ENCODE measurements around the gene PRRC2B. TPM values are rescaled to one million over a fixed set of nuclear protein-coding genes. Genes with fewer than 3 reads are reported as not detected.

PRRC2B gene
- total and polyA plus RNA-seq, 2 of the 8 experiments (the other 6 are each of a cell fraction or from before 2014, with no cell fraction given), result 37.3 to 249 TPM

DNA sequence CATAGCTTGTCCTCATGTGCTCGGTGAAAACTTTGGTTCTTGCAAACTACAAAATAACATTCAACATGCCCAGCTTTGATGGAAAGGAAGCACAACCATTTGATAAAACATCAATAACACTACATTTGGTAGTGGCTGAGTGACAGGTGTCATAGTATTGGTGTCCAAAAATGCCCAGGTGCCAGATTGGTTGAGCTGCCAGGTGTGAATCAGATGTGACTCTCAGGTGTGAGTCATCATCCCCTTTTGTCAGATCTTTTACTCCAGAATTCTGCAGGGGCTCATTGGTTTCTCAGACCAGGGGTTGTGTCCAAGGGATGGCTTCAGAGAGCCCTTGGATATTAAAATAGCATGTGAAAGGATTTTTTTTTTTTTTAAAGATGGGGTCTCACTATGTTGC, 86.4 kb downstream of the PRRC2B start:
- 95% methylated on average over 1 of the region's 1 CpG; no CpG with 5 or more reads in 1 of the 2 experiments for WGBS, 2 experiments (ENCODE audit: extremely low coverage in 1 of 2, insufficient coverage in 1 of 2, insufficient read length in 1 of 2, insufficient replicate concordance in 2 of 2, low coverage in 1 of 2, low lambda C conversion rate in 2 of 2, missing lambda C conversion rate in 1 of 2)
- no peak for FAIRE-seq
- CTCF ChIA-PET (ENCODE audit: partially characterized antibody), result interaction anchor here (0.7 to 3.1 kb wide), 10 partner anchors 10 to 113 kb away, joined by 3 to 9 read pairs (median 4); no protein-coding TSS in a partner anchor

More for the DNA sequence above, 86.4 kb downstream of the PRRC2B start:
- Histone ChIP-seq H3K4ac (replicated peaks; ENCODE audit: insufficient read length, low read depth, low read length) (no peak overlapping the region), H4K91ac (replicated peaks; ENCODE audit: insufficient read length, low read length) (no peak overlapping the region), H3K18ac (ENCODE audit: extremely low read depth, low read length) (no peak overlapping the region), H3K4me1 (replicated peaks in 1 of 4; ENCODE audit: control insufficient read depth in 3 of 4, insufficient read depth in 4 of 4, low read length in 3 of 4) (no peaks in the 10 kb centered on the region), H2BK20ac (ENCODE audit: low read length) (no peak overlapping the region), H4K5ac (ENCODE audit: insufficient read length, low read depth, low read length) (no peak overlapping the region), H3K14ac (ENCODE audit: insufficient read length) (no peak overlapping the region), H2BK12ac (ENCODE audit: low read depth, low read length) (no peak overlapping the region), H2BK5ac (ENCODE audit: low read depth, low read length) (no peak overlapping the region), H4K8ac (ENCODE audit: extremely low read depth, insufficient read depth, low read length) (no peak overlapping the region; the same call in 1 of the 2 replicates), H2AFZ (ENCODE audit: low read length) (no peak overlapping the region), H3K4me2 (ENCODE audit: insufficient read depth in 1 of 2, low read depth in 2 of 2, low read length in 2 of 2) (no peak overlapping the region), H3K9me3 (ENCODE audit: insufficient read depth in 2 of 2, low read depth in 1 of 2, low read length in 1 of 2) (no peaks in the 10 kb centered on the region), H3K23me2 (ENCODE audit: low read depth, low read length) (no peaks in the 10 kb centered on the region), H3K23ac (ENCODE audit: insufficient read length) (no peak overlapping the region), H3K27me3 (replicated peaks in 1 of 4; ENCODE audit: control insufficient read depth in 3 of 4, extremely low read depth in 1 of 4, insufficient read depth in 3 of 4, low read length in 3 of 4) (no peaks in the 10 kb centered on the region), H3K79me2 (ENCODE audit: control insufficient read depth in 1 of 2, insufficient read depth in 2 of 2, low read length in 2 of 2) (peaks cover 0 to 17% of the 10 kb centered on the region in 2 experiments; a peak in 1 of 4 replicates), H3K27ac (ENCODE audit: low read depth, low read length) (no peak overlapping the region), H3K9ac (replicated peaks in 1 of 4; ENCODE audit: extremely low read depth in 1 of 4, low read depth in 3 of 4, low read length in 3 of 4) (no peak overlapping the region), H2BK15ac (ENCODE audit: low read length) (no peak overlapping the region), H3K79me1 (ENCODE audit: low read depth, low read length) (peaks cover 10% of the 10 kb centered on the region; the same call in 1 of the 2 replicates), H2BK120ac (replicated peaks; ENCODE audit: low read depth, low read length) (no peak overlapping the region), H3K4me3 (ENCODE audit: extremely low read depth in 1 of 4, insufficient read depth in 2 of 4, low read depth in 3 of 4, low read length in 4 of 4) (no peak overlapping the region), H2AK5ac (ENCODE audit: low read depth, low read length) (no peak overlapping the region), H4K20me1 (replicated peaks in 1 of 2; ENCODE audit: control insufficient read depth in 1 of 2, insufficient read depth in 2 of 2, low read length in 2 of 2) (peaks cover 2 to 29% of the 10 kb centered on the region in 2 experiments), H3K56ac (replicated peaks; ENCODE audit: insufficient read length, low read depth, low read length) (no peak overlapping the region), H3K36me3 (ENCODE audit: control insufficient read depth in 2 of 4, insufficient read depth in 4 of 4, low read length in 3 of 4) (peaks cover 69 to 95% (median 88%) of the 10 kb centered on the region in 4 experiments)
- TF ChIP-seq POU5F1 (IDR thresholded peaks at IDR 0.05; ENCODE audit: low read depth, low read length), result no peak
- no peak for TF ChIP-seq JUN (IDR thresholded peaks at IDR 0.05; ENCODE audit: low read depth, low read length)
- TF ChIP-seq SP4 (IDR thresholded peaks at IDR 0.05; ENCODE audit: low read length), result no peak
- TF ChIP-seq, protein P1, sequence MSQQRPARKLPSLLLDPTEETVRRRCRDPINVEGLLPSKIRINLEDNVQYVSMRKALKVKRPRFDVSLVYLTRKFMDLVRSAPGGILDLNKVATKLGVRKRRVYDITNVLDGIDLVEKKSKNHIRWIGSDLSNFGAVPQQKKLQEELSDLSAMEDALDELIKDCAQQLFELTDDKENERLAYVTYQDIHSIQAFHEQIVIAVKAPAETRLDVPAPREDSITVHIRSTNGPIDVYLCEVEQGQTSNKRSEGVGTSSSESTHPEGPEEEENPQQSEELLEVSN (IDR thresholded peaks at IDR 0.05), result no peak
- TF ChIP-seq MAFK (IDR thresholded peaks at IDR 0.05; ENCODE audit: low read depth, low read length), result no peak
- TF ChIP-seq RXRA (IDR thresholded peaks at IDR 0.05; ENCODE audit: insufficient read depth, low read depth, low read length), result no peak
- TF ChIP-seq TAF7 (optimal IDR thresholded peaks at IDR 0.05; ENCODE audit: borderline replicate concordance, low read depth, low read length), result no peak
- no peak for TF ChIP-seq BCL11A (IDR thresholded peaks at IDR 0.05; ENCODE audit: low read depth in 2 of 2, low read length in 2 of 2)
- TF ChIP-seq FOSL1 (IDR thresholded peaks at IDR 0.05; ENCODE audit: insufficient read depth, low read depth, low read length), result no peak
- no peak for TF ChIP-seq CTBP2 (IDR thresholded peaks at IDR 0.05; ENCODE audit: borderline replicate concordance, insufficient read depth, insufficient read length, low read length)
- TF ChIP-seq SP2 (IDR thresholded peaks at IDR 0.05; ENCODE audit: low read length), result no peak
- TF ChIP-seq HDAC6 (IDR thresholded peaks at IDR 0.05; ENCODE audit: low read depth, low read length), result no peak
- POLR2A ChIA-PET (ENCODE audit: partially characterized antibody), result interaction anchor here (1.2 to 1.5 kb wide), 2 partner anchors 12 to 43 kb away, joined by 3 to 4 read pairs; no protein-coding TSS in a partner anchor
- DNase-seq (ENCODE audit: low read depth in 1 of 2, low spot score in 2 of 2), result no peak

Measured in H1 (cell line).